GM12878 (cell line): ENCODE data around the gene PSENEN. TPM values are rescaled to one million over a fixed set of nuclear protein-coding genes. Genes with fewer than 3 reads are reported as not detected.
A peak's percentile ranks its signal among the peaks of the same experiment; 100 is the strongest.

Experiments used
- ATF2 ChIP-seq: IDR thresholded peaks from 2 replicates; pipeline ENCODE4 v1.6.1; 2012; ENCODE audit warnings: low read length, inconsistent platforms
- CHD2 ChIP-seq: IDR thresholded peaks from 2 replicates; pipeline ENCODE4 v1.6.1; 2011; ENCODE audit warnings: low read depth, low read length, improper control_type of control experiment, borderline replicate concordance
- E4F1 ChIP-seq: fragments of 450-650 bp; IDR thresholded peaks from 2 replicates; pipeline ENCODE4 v1.6.1; 2018; ENCODE audit warnings: borderline replicate concordance, mild to moderate bottlenecking; ENCODE audit not compliant: partially characterized antibody
- HDAC2 ChIP-seq: fragments of 200-600 bp; sonication (generic); IDR thresholded peaks from 2 replicates; pipeline ENCODE4 v1.6.1; 2017
- IRF4 ChIP-seq: IDR thresholded peaks from 2 replicates; pipeline ENCODE4 v1.6.1; 2011; ENCODE audit warnings: low read depth, low read length
- LARP7 ChIP-seq: fragments of 450-650 bp; IDR thresholded peaks from 2 replicates; pipeline ENCODE4 v1.6.1; 2017; ENCODE audit warnings: mild to moderate bottlenecking
- MEF2A ChIP-seq: IDR thresholded peaks from 2 replicates; pipeline ENCODE4 v1.6.1; 2011; ENCODE audit warnings: low read depth, mild to moderate bottlenecking, low read length, moderate library complexity; ENCODE audit not compliant: insufficient read depth
- MTA2 ChIP-seq: fragments of 450-650 bp; IDR thresholded peaks from 2 replicates; pipeline ENCODE4 v1.6.1; 2016; ENCODE audit warnings: low read depth, mild to moderate bottlenecking, moderate library complexity
- MYB ChIP-seq: fragments of 150-350 bp; IDR thresholded peaks from 2 replicates; pipeline ENCODE4 v1.6.1; 2014; ENCODE audit warnings: mild to moderate bottlenecking, low read depth, low read length, borderline replicate concordance
- PKNOX1 ChIP-seq: fragments of 450-650 bp; IDR thresholded peaks from 2 replicates; pipeline ENCODE4 v1.6.1; 2016; ENCODE audit warnings: mild to moderate bottlenecking
- PML ChIP-seq: IDR thresholded peaks from 2 replicates; pipeline ENCODE4 v1.6.1; 2012; ENCODE audit warnings: low read length, inconsistent platforms
- POU2F2 ChIP-seq: IDR thresholded peaks from 3 replicates; pipeline ENCODE4 v1.6.1; 2011; ENCODE audit warnings: low read depth, mild to moderate bottlenecking, low read length, borderline replicate concordance
- RAD51 ChIP-seq: fragments of 450-650 bp; IDR thresholded peaks from 2 replicates; pipeline ENCODE4 v1.6.1; 2016; ENCODE audit warnings: moderate library complexity, mild to moderate bottlenecking, inconsistent platforms
- RBBP5 ChIP-seq: fragments of 200-600 bp; sonication (generic); conservative IDR thresholded peaks from 2 replicates; pipeline ENCODE4 v1.6.1; 2016
- TAF1 ChIP-seq: IDR thresholded peaks from 2 replicates; pipeline ENCODE4 v1.6.1; 2011; ENCODE audit warnings: mild to moderate bottlenecking, low read depth, low read length, borderline replicate concordance
- TCF3 ChIP-seq: IDR thresholded peaks from 2 replicates; pipeline ENCODE4 v1.6.1; 2012; ENCODE audit warnings: low read depth, mild to moderate bottlenecking, low read length, borderline replicate concordance; ENCODE audit not compliant: insufficient read depth
- USF1 ChIP-seq: IDR thresholded peaks from 2 replicates; pipeline ENCODE4 v1.6.1; 2011; ENCODE audit warnings: borderline replicate concordance, low read depth, mild to moderate bottlenecking, moderate library complexity, mixed read lengths, low read length; ENCODE audit not compliant: insufficient read depth; ENCODE audit errors: extremely low read length
- YY1 ChIP-seq: IDR thresholded peaks from 2 replicates; pipeline ENCODE4 v1.6.1; 2011; ENCODE audit warnings: low read depth, mild to moderate bottlenecking, low read length
- polyA plus RNA-seq, 11 experiments: library from polyadenylated mRNA; depleted of rRNA in 4 of 11; unstranded in 6 of 11; stranded (reverse) in 5 of 11; fragments of >200 nt; fragmentation: Nextera tagmentation in 4 of 11; fragmentation: Illumina TruSeq in 1 of 11; extraction: Ambion mirVana in 4 of 11; extraction: Trizol in 1 of 11; gene quantifications; 1 replicate in 1 of 11; 2 replicates in 10 of 11; pipeline versions ENCODE4 v1.2.1 to v1.2.3, GENCODE V29; 2011 to 2016; ENCODE audit warnings: inconsistent platforms in 2 of 11, missing spikeins in 2 of 11, low read depth in 1 of 11
- total RNA-seq, 4 experiments: library from RNA; depleted of rRNA in 3 of 4; stranded (reverse); fragments of >200 nt in 3 of 4; fragmentation: Illumina TruSeq in 1 of 4; extraction: Trizol in 1 of 4; gene quantifications; 2 replicates each; pipeline versions ENCODE4 v1.2.1 to v1.2.3, GENCODE V29; 2013 to 2021

Gene PSENEN
- total and polyA plus RNA-seq, 10 of the 15 experiments (the other 5 are each of a cell fraction or from before 2014, with no cell fraction given): 14.4 to 178 (median 43.5) TPM

- TF ChIP-seq PKNOX1 (peak; percentile 76), MYB (peak; percentile 58; the same call in 1 of the 2 replicates), TCF3 (0 out of 2 replicates have a peak, but pooled peaks have one; percentile 31), LARP7 (0 out of 2 replicates have a peak, but pooled peaks have one; percentile 60), RAD51 (no peak), IRF4 (no peak), USF1 (no peak), YY1 (peak; percentile 86), HDAC2 (no peak), MEF2A (no peak), TAF1 (0 out of 2 replicates have a peak, but pooled peaks have one; percentile 32), ATF2 (no peak), MTA2 (no peak), E4F1 (no peak), PML (no peak), RBBP5 (no peak), CHD2 (0 out of 2 replicates have a peak, but pooled peaks have one; percentile 45), POU2F2 (0 out of 3 replicates have a peak, but pooled peaks have one; percentile 45)
These were observed 30.0 kb downstream of the PSENEN start, which contains the start of gene ARHGAP33 (continued) for GRCh38 chr19:35775298-35776101.
